IMR-90 (cell line): Measurements from ENCODE around the gene CENPN. TPM values are rescaled to one million over a fixed set of nuclear protein-coding genes. Genes with fewer than 3 reads are reported as not detected.

Source experiments
- ATAC-seq: fragments of 200-7000 bp; cut with Tn5 transposase; 2 replicates; pipeline ENCODE4 v1.9.1; 2020; ENCODE audit warnings: low read depth, mild to moderate bottlenecking, moderate library complexity
- BruUV-seq: library from RNA; stranded (reverse); fragments of 400-500 nt; replicated peaks from 2 replicates; lab custom pipeline; 2021; lab: Mats Ljungman, UMichigan
- CTCF ChIA-PET: fragments of 300-600 bp; formaldehyde crosslinking; extraction: SDS; loops from one replicate; lab custom pipeline; 2021; ENCODE audit warnings: antibody characterized with exemption; lab: Yijun Ruan, JAX
- POLR2A ChIA-PET: fragments of 300-600 bp; sonication (Branson Sonifier 250); formaldehyde crosslinking; loops from one replicate; lab custom pipeline; 2022; ENCODE audit warnings: antibody characterized with exemption; ENCODE audit not compliant: unreplicated experiment; lab: Charles Lee
- DNase-seq: peaks from one replicate; pipeline ENCODE4 v3.0.0; 2013
- H2AFZ ChIP-seq: replicated peaks from 2 replicates; pipeline ENCODE3; 2013; ENCODE audit warnings: low read length, mild to moderate bottlenecking; ENCODE audit not compliant: poor library complexity
- H2AK5ac ChIP-seq: 2 replicates; pipeline ENCODE4 v1.6.1; 2013; ENCODE audit warnings: low read depth, low read length, inconsistent platforms
- H2AK9ac ChIP-seq: replicated peaks from 2 replicates; pipeline ENCODE3; 2013; ENCODE audit warnings: mild to moderate bottlenecking, low read depth, low read length, moderate library complexity; ENCODE audit not compliant: poor library complexity
- H2BK120ac ChIP-seq: 2 replicates; pipeline ENCODE4 v1.6.1; 2013; ENCODE audit warnings: low read depth, low read length, inconsistent platforms
- H2BK15ac ChIP-seq: 3 replicates; pipeline ENCODE4 v1.6.1; 2013; ENCODE audit warnings: low read depth, low read length, inconsistent platforms
- H2BK20ac ChIP-seq: 2 replicates; pipeline ENCODE4 v1.6.1; 2013; ENCODE audit warnings: low read depth, mild to moderate bottlenecking, inconsistent platforms, low read length, moderate library complexity
- H2BK5ac ChIP-seq: 2 replicates; pipeline ENCODE4 v1.6.1; 2013; ENCODE audit warnings: mild to moderate bottlenecking, low read depth, low read length, inconsistent platforms; ENCODE audit not compliant: poor library complexity, severe bottlenecking
- H3K14ac ChIP-seq: replicated peaks from 2 replicates; pipeline ENCODE4 v1.6.1; 2013; ENCODE audit warnings: low read depth, low read length, inconsistent platforms
- H3K18ac ChIP-seq: 2 replicates; pipeline ENCODE4 v1.6.1; 2013; ENCODE audit warnings: low read depth, low read length, control low read depth
- H3K23ac ChIP-seq: 2 replicates; pipeline ENCODE4 v1.6.1; 2013; ENCODE audit warnings: low read depth, low read length, inconsistent platforms
- H3K27ac ChIP-seq: 2 replicates; pipeline ENCODE4 v1.5.1; 2013; ENCODE audit warnings: mild to moderate bottlenecking, control low read depth, low read length; ENCODE audit not compliant: insufficient read depth
- H3K27me3 ChIP-seq: 2 replicates; pipeline ENCODE4 v1.6.1; 2013; ENCODE audit warnings: low read length; ENCODE audit not compliant: control insufficient read depth, insufficient read depth
- H3K36me3 ChIP-seq: 2 replicates; pipeline ENCODE4 v1.6.1; 2013; ENCODE audit warnings: low read length, mixed read lengths; ENCODE audit not compliant: control insufficient read depth, insufficient read depth
- H3K4ac ChIP-seq: 2 replicates; pipeline ENCODE4 v1.6.1; 2013; ENCODE audit warnings: low read depth, low read length, inconsistent platforms
- H3K4me1 ChIP-seq: 2 replicates; pipeline ENCODE4 v1.6.1; 2013; ENCODE audit warnings: low read length, mixed read lengths; ENCODE audit not compliant: control insufficient read depth, insufficient read depth
- H3K4me2 ChIP-seq: 2 replicates; pipeline ENCODE4 v1.6.1; 2013; ENCODE audit warnings: low read depth, mild to moderate bottlenecking, control low read depth, low read length, moderate library complexity
- H3K4me3 ChIP-seq: 2 replicates; pipeline ENCODE4 v1.5.1; 2013; ENCODE audit warnings: low read depth, mild to moderate bottlenecking, control low read depth, low read length, moderate library complexity; ENCODE audit not compliant: insufficient read depth
- H3K56ac ChIP-seq: 2 replicates; pipeline ENCODE4 v1.6.1; 2013; ENCODE audit warnings: low read length, inconsistent platforms; ENCODE audit not compliant: insufficient read depth; ENCODE audit errors: extremely low read depth
- H3K79me1 ChIP-seq, 2 experiments: 2 replicates each; pipeline ENCODE4 v1.6.1; 2013; ENCODE audit warnings: low read length in 2 of 2, inconsistent platforms in 1 of 2, low read depth in 1 of 2
- H3K9ac ChIP-seq: 2 replicates; pipeline ENCODE4 v1.6.1; 2013; ENCODE audit warnings: low read depth, low read length, control low read depth
- H3K9me1 ChIP-seq: 2 replicates; pipeline ENCODE4 v1.6.1; 2013; ENCODE audit warnings: low read length, inconsistent platforms; ENCODE audit not compliant: insufficient read depth
- H3K9me3 ChIP-seq: 2 replicates; pipeline ENCODE4 v1.6.1; 2013; ENCODE audit warnings: low read length; ENCODE audit not compliant: control insufficient read depth, insufficient read depth
- H4K20me1 ChIP-seq: 2 replicates; pipeline ENCODE4 v1.6.1; 2013; ENCODE audit warnings: low read length, inconsistent platforms; ENCODE audit not compliant: insufficient read depth
- H4K5ac ChIP-seq: 2 replicates; pipeline ENCODE4 v1.6.1; 2013; ENCODE audit warnings: mild to moderate bottlenecking, low read depth, low read length, control low read depth
- H4K8ac ChIP-seq, 2 experiments: 2 replicates each; pipeline ENCODE4 v1.6.1; 2013; ENCODE audit warnings: low read depth in 2 of 2, low read length in 2 of 2, control low read depth in 1 of 2, inconsistent platforms in 1 of 2
- H4K91ac ChIP-seq: 2 replicates; pipeline ENCODE4 v1.6.1; 2013; ENCODE audit warnings: low read depth, low read length, inconsistent platforms; ENCODE audit not compliant: insufficient read depth
- BHLHE40 ChIP-seq: fragments of 150-350 bp; IDR thresholded peaks from 2 replicates; pipeline ENCODE4 v1.6.1; 2016; ENCODE audit warnings: mild to moderate bottlenecking, low read depth, low read length
- CTCF ChIP-seq: conservative IDR thresholded peaks from 2 replicates; pipeline ENCODE4 v1.5.1; 2012; ENCODE audit warnings: mild to moderate bottlenecking, low read depth, low read length, improper control_type of control experiment
- MAZ ChIP-seq: IDR thresholded peaks from 2 replicates; pipeline ENCODE4 v1.6.1; 2012; ENCODE audit warnings: low read depth, mild to moderate bottlenecking, low read length, improper control_type of control experiment, moderate library complexity, borderline replicate concordance
- MXI1 ChIP-seq: IDR thresholded peaks from 2 replicates; pipeline ENCODE4 v1.6.1; 2012; ENCODE audit warnings: low read depth, mild to moderate bottlenecking, low read length, moderate library complexity, borderline replicate concordance
- RCOR1 ChIP-seq: IDR thresholded peaks from 2 replicates; pipeline ENCODE4 v1.6.1; 2012; ENCODE audit warnings: mild to moderate bottlenecking, low read length, improper control_type of control experiment; ENCODE audit not compliant: insufficient replicate concordance
- RFX5 ChIP-seq: IDR thresholded peaks from 2 replicates; pipeline ENCODE4 v1.8.0; 2012; ENCODE audit warnings: low read depth, mild to moderate bottlenecking, low read length, moderate library complexity
- SMC3 ChIP-seq: fragments of 150-350 bp; IDR thresholded peaks from 2 replicates; pipeline ENCODE4 v1.6.1; 2016; ENCODE audit warnings: low read depth, mild to moderate bottlenecking, antibody characterized with exemption, low read length, moderate library complexity
- USF2 ChIP-seq: fragments of 150-350 bp; IDR thresholded peaks from 2 replicates; pipeline ENCODE4 v1.6.1; 2017; ENCODE audit warnings: mild to moderate bottlenecking, antibody characterized with exemption, low read length, low read depth
- WGBS, 2 experiments: methylation state at CpG; one replicate each; pipeline versions ENCODE4 v1.1.5 to v1.1.7; 2013; ENCODE audit warnings: missing lambda C conversion rate in 2 of 2; ENCODE audit not compliant: insufficient read length in 1 of 2; ENCODE audit errors: extremely low coverage in 2 of 2; 5-methylcytosine and 5-hydroxymethylcytosine counted together
- dilution Hi-C: fragments of 300-500 bp; cut with HindIII; formaldehyde crosslinking; loops from one replicate; pipeline ENCODE4 v1.14.3; 2018; ENCODE audit warnings: low sequenced_read_pairs; ENCODE audit not compliant: unreplicated experiment
- in situ Hi-C: fragments of 300-500 bp; cut with MboI; formaldehyde crosslinking; loops from 3 replicates; pipeline ENCODE4 v1.14.3; 2019; ENCODE audit warnings: low sequenced_read_pairs, inconsistent platforms, mixed read lengths
- intact Hi-C: fragments of 100-400 bp; cut with micrococcal nuclease; formaldehyde crosslinking; loops from 2 replicates; pipeline ENCODE4 v1.10.0; 2022
- polyA plus RNA-seq, 3 experiments: library from polyadenylated mRNA; depleted of rRNA; stranded (reverse); fragments of >200 nt; gene quantifications; 2 replicates each; pipeline ENCODE4 v1.2.3, GENCODE V29; 2012; ENCODE audit warnings: low replicate concordance in 1 of 3
- total RNA-seq: library from RNA; depleted of rRNA; stranded (reverse); fragments of >200 nt; gene quantifications from 2 replicates; pipeline ENCODE4 v1.2.3, GENCODE V29; 2012

The CENPN gene
- total and polyA plus RNA-seq, 2 of the 4 experiments (the other 2 are of a cell fraction): 20.5 to 22.8 TPM

GRCh38 chr16:80982646-80983045 lies 24.4 kb upstream of the CENPN start:
- ATAC-seq: no peak
- intact Hi-C loops (no loop called here), dilution Hi-C loops (no loop called here), in situ Hi-C loops (no loop called here)
- WGBS, 2 experiments: no CpG with 5 or more reads among the region's 4 CpGs
- ChIA-PET CTCF (no interaction called here), POLR2A (no interaction called here)
- Histone ChIP-seq H3K79me1 (peaks cover 31 to 35% of the 10 kb centered on the region in 2 experiments), H2AK5ac (no peak overlapping the region), H3K36me3 (peaks cover 9% of the 10 kb centered on the region), H2BK5ac (no peak overlapping the region), H3K4ac (no peak overlapping the region), H3K56ac (no peak overlapping the region), H3K9me1 (peaks cover 4% of the 10 kb centered on the region; the same call in 1 of the 2 replicates), H2BK20ac (no peak overlapping the region), H4K91ac (no peak overlapping the region), H4K5ac (no peak overlapping the region), H2BK120ac (no peak overlapping the region), H3K9ac (no peak overlapping the region), H3K23ac (no peak overlapping the region), H3K18ac (no peak overlapping the region), H3K4me1 (peaks cover 3% of the 10 kb centered on the region; the same call in 1 of the 2 replicates), H4K20me1 (no peaks in the 10 kb centered on the region), H3K4me3 (no peak overlapping the region), H3K27ac (no peak overlapping the region), H3K27me3 (no peaks in the 10 kb centered on the region), H3K9me3 (no peaks in the 10 kb centered on the region), H3K4me2 (no peak overlapping the region), H2AFZ (no peak overlapping the region), H2BK15ac (no peak overlapping the region), H2AK9ac (no peak overlapping the region), H4K8ac (no peak overlapping the region), H3K14ac (no peak overlapping the region)
- no TSS peak for BruUV-seq
- DNase-seq: no peak
- no peak for TF ChIP-seq MAZ
- TF ChIP-seq CTCF: no peak
- no peak for TF ChIP-seq SMC3
- TF ChIP-seq MXI1: no peak
- TF ChIP-seq RCOR1: no peak
- no peak for TF ChIP-seq BHLHE40
- TF ChIP-seq USF2: no peak
- no peak for TF ChIP-seq RFX5
